ENCODE measurements around the gene EIF4EBP2. TPM values are rescaled to one million over a fixed set of nuclear protein-coding genes. Genes with fewer than 3 reads are reported as not detected.

The EIF4EBP2 gene, protein sequence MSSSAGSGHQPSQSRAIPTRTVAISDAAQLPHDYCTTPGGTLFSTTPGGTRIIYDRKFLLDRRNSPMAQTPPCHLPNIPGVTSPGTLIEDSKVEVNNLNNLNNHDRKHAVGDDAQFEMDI
- total RNA-seq (100 to 1,000 TPM in 3 of 10 donors, 10 to 100 TPM in 7; 70.1 to 128 (median 81.9) TPM), polyA plus RNA-seq (10 to 100 TPM; 17.3 to 18.6 TPM)
- long read RNA-seq, donor 1, full-length matches to known transcripts, result 43 of 124 reads
- long read RNA-seq, donor 1, partial matches to known transcripts, result 43 of 124 reads
- long read RNA-seq, donor 1, other reads (novel, unspliced or antisense), result 38 of 124 reads
- long read RNA-seq, donor 2, full-length matches to known transcripts, result 45 of 125 reads
- long read RNA-seq, donor 2, partial matches to known transcripts, result 51 of 125 reads
- long read RNA-seq, donor 2, other reads (novel, unspliced or antisense), result 29 of 125 reads
- long read RNA-seq, donor 3, full-length matches to known transcripts, result 63 of 170 reads
- long read RNA-seq, donor 3, partial matches to known transcripts, result 52 of 170 reads
- long read RNA-seq, donor 3, other reads (novel, unspliced or antisense), result 55 of 170 reads

DNA sequence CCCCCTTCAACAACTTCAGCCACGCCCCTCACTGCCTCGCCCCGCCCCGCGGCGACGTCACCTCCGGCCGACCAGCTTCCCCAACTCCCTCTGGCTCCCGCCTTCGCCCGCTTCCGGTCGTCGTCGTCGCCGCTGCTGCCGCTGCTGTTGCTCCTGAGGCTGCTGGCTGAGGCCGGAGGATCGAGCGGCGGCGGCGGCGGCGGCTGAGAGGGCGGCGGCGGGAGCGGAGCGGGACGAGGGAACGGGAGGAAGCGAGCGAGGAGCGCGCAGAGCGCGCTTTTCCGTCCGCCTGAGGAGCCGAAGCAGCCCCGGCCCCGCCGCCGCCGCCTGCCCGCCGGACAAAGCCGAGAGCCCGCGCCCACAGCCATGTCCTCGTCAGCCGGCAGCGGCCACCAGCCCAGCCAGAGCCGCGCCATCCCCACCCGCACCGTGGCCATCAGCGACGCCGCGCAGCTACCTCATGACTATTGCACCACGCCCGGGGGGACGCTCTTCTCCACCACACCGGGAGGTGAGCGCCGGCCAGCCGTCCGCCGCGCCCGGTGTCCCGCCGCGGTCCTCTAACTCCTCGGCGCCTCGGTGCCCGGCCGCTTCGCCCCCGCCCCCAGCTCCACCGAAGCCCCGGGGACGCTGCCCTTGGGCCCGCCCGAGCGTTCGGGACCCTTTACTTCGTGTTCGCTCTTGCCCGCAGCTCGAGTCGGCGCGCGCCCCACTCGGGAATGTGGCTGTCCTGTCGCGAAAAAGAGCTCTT lies at the start of gene EIF4EBP2:
Gene EIF4EBP2, plus strand, starts transcription at position 110 of the 751 bp plus-strand sequence. Its CDS starts 257 bp downstream, at position 367.
- ATAC-seq (peak; percentile 94 to 97 (median 96)), DNase-seq (peak; percentile 99)
- H3K27me3 ChIP-seq, result no peaks in the 10 kb centered on the region
- H3K9me3 ChIP-seq, result no peaks in the 10 kb centered on the region
- peaks cover 0 to 3% (median 0%) of the 10 kb centered on the region in 9 donors for H3K36me3 ChIP-seq
- peak within 1 kb of the TSS; percentile 68 to 99 (median 93) for H3K4me3 ChIP-seq
- H3K27ac ChIP-seq, result peak within 1 kb of the TSS; percentile 89 to 100 (median 98)
- intact Hi-C loops (cut with DNase I), result loop anchor here in 2 of 10 donors (2.0 to 10.0 kb wide), 4 partner anchors 21 to 101 kb away; partner anchors contain the start of gene LRRC20 (in 1 of the 2)
- 0% methylated on average over 58 to 103 of the region's 103 CpGs for WGBS, 2 donors
- TF ChIP-seq, protein P1, sequence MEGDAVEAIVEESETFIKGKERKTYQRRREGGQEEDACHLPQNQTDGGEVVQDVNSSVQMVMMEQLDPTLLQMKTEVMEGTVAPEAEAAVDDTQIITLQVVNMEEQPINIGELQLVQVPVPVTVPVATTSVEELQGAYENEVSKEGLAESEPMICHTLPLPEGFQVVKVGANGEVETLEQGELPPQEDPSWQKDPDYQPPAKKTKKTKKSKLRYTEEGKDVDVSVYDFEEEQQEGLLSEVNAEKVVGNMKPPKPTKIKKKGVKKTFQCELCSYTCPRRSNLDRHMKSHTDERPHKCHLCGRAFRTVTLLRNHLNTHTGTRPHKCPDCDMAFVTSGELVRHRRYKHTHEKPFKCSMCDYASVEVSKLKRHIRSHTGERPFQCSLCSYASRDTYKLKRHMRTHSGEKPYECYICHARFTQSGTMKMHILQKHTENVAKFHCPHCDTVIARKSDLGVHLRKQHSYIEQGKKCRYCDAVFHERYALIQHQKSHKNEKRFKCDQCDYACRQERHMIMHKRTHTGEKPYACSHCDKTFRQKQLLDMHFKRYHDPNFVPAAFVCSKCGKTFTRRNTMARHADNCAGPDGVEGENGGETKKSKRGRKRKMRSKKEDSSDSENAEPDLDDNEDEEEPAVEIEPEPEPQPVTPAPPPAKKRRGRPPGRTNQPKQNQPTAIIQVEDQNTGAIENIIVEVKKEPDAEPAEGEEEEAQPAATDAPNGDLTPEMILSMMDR (IDR thresholded peaks at IDR 0.05), result no peak
- peaks cover 9 to 43% (median 38%) of the 10 kb centered on the region in 9 donors for H3K4me1 ChIP-seq

DNA sequence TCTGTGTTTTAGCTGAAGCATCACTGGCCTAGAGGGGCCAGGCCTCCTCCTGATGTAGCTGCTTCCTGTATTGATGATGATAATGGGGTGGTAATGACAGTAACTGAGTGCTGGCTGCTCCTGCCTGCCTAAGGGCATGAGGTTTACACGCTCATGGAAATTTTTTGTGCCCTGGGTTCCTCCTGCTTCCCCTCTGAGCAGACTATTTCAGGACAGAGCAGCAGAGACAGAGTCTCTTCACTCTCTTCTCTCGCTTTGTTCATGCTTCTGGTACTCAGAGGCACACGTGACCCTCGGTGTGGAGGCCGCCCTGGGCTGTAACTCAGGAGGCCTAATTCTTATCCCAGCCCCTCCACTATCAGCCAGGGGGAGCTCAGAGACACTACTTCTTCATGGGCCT lies 49.4 kb upstream of the EIF4EBP2 start:
- 89 to 95% methylated on average over 5 of the region's 5 CpGs for WGBS, 2 donors
- intact Hi-C loops (cut with DNase I), result no loop called here
- ATAC-seq (no peak), DNase-seq (no peak)
- TF ChIP-seq, protein P1 (IDR thresholded peaks at IDR 0.05), result no peak
- Histone ChIP-seq H3K9me3 (no peaks in the 10 kb centered on the region), H3K27ac (no peak overlapping the region), H3K4me1 (peaks cover 0 to 58% (median 14%) of the 10 kb centered on the region in 9 donors), H3K27me3 (peaks cover 0 to 3% (median 0%) of the 10 kb centered on the region in 7 donors), H3K36me3 (no peaks in the 10 kb centered on the region), H3K4me3 (no peak overlapping the region)

DNA sequence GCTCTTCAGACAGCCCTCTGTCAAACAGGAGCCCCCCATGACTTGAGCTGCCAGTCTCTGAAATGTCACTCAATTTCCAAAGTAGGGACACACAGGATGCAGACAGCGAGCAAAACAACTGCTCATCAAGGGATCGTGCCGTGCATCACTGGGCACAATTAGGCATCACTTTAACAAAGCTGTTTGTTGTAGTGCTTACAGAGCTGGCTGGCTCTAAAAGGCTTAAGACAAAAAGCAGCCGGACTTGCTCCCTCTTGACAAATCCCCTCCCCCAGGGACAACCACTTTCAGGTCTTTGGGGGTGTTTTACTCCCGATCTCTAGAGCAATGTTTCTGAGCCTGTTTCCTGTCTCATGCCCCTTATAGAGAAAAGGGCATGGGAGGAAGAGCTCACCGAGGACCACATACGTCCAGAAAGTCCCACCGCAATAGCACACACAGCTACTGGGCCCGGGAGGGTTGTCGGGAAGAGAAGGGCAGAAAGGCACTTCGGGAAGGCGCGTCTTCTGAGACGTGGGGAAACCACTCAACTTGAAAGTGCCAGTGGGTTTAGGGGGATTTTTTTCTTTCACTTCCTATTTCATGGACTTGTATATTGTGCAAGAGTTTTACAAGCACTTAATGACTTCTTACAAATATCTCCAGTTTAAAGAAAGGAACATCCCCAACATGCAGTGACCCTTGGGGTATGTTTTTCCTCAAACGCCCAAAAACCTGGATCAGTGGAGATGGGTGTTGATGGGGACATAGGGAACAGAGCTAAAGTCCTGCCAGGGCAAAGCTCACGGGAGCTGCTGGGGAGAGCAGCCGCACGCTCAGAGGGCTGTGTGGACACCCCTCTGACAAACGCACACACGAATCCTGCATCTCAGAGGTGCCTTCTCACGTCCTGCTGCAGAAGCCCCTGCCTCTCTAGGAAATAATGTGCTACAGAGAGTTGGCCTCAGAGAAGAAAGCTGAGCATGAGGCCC lies 48.6 kb upstream of the EIF4EBP2 start:
- Histone ChIP-seq H3K27me3 (peaks cover 0 to 3% (median 0%) of the 10 kb centered on the region in 7 donors), H3K4me1 (peaks cover 0 to 58% (median 12%) of the 10 kb centered on the region in 9 donors), H3K36me3 (no peaks in the 10 kb centered on the region), H3K4me3 (no peak overlapping the region), H3K27ac (peak overlapping the region in 1 of 10 donors; percentile 49), H3K9me3 (no peaks in the 10 kb centered on the region)
- WGBS, 2 donors, result 73 to 76% methylated on average over 21 of the region's 21 CpGs
- DNase-seq (no peak), ATAC-seq (peak in 4 of 8 donors; percentile 18 to 52 (median 34))
- TF ChIP-seq, protein P1 (IDR thresholded peaks at IDR 0.05), result no peak
- intact Hi-C loops (cut with DNase I), result no loop called here

Measured in heart right ventricle (tissue), 16 donors.